Measurements from ENCODE around the gene CDH24. TPM values are rescaled to one million over a fixed set of nuclear protein-coding genes. Genes with fewer than 3 reads are reported as not detected.

Gene CDH24
- total RNA-seq, 1 experiment from 2014 or later = 13.7 TPM

Other genes starting within 250 kb of the CDH24 start
- 2.6 and 3.6 TPM in 2 replicates for gene SLC7A7, start 242.1 kb downstream of the CDH24 start, total RNA-seq (2014; rRNA removed; shearing (Covaris generic))
- 54.5 and 325 TPM in 2 replicates for gene MRPL52, start 227.6 kb downstream of the CDH24 start, total RNA-seq (2014; rRNA removed; shearing (Covaris generic))
- 251 and 313 TPM in 2 replicates for gene MMP14, start 220.9 kb downstream of the CDH24 start, total RNA-seq (2014; rRNA removed; shearing (Covaris generic))
- gene LRP10, start 185.8 kb downstream of the CDH24 start, total RNA-seq (2014; rRNA removed; shearing (Covaris generic)) = 51.6 and 115 TPM in 2 replicates
- 0.52 TPM in 1 of 2 replicates, not detected in the other for gene REM2, start 174.3 kb downstream of the CDH24 start, total RNA-seq (2014; rRNA removed; shearing (Covaris generic))
- 104 and 140 TPM in 2 replicates for gene RBM23, start 138.4 kb downstream of the CDH24 start, total RNA-seq (2014; rRNA removed; shearing (Covaris generic))
- 67.3 and 83.3 TPM in 2 replicates for gene PRMT5, start 128.1 kb downstream of the CDH24 start, total RNA-seq (2014; rRNA removed; shearing (Covaris generic))
- gene HAUS4, start 100.4 kb downstream of the CDH24 start, total RNA-seq (2014; rRNA removed; shearing (Covaris generic)) = 30.7 and 51.4 TPM in 2 replicates
- 23.9 and 55.5 TPM in 2 replicates for gene AJUBA, start 75.0 kb downstream of the CDH24 start, total RNA-seq (2014; rRNA removed; shearing (Covaris generic))
- gene C14orf93, start 47.4 kb downstream of the CDH24 start, total RNA-seq (2014; rRNA removed; shearing (Covaris generic)) = 8.6 and 9.7 TPM in 2 replicates
- gene PSMB5, start 22.6 kb downstream of the CDH24 start, total RNA-seq (2014; rRNA removed; shearing (Covaris generic)) = 267 and 297 TPM in 2 replicates
- gene PSMB11, start 15.3 kb downstream of the CDH24 start, total RNA-seq (2014; rRNA removed; shearing (Covaris generic)) = not detected in 2 replicates
- 47.1 and 64.0 TPM in 2 replicates for gene ACIN1, start 37.6 kb upstream of the CDH24 start, total RNA-seq (2014; rRNA removed; shearing (Covaris generic))
- gene C14orf119, start 38.0 kb upstream of the CDH24 start, total RNA-seq (2014; rRNA removed; shearing (Covaris generic)) = 67.5 and 78.5 TPM in 2 replicates
- gene CIROP, start 47.5 kb upstream of the CDH24 start, total RNA-seq (2014; rRNA removed; shearing (Covaris generic)) = not detected in 2 replicates
- gene CEBPE, start 61.7 kb upstream of the CDH24 start, total RNA-seq (2014; rRNA removed; shearing (Covaris generic)) = not detected in 2 replicates
- gene SLC7A8, start 126.1 kb upstream of the CDH24 start, total RNA-seq (2014; rRNA removed; shearing (Covaris generic)) = 3.0 and 4.0 TPM in 2 replicates
- gene RNF212B, start 180.4 kb upstream of the CDH24 start, total RNA-seq (2014; rRNA removed; shearing (Covaris generic)) = not detected in 2 replicates
- gene HOMEZ, start 228.6 kb upstream of the CDH24 start, total RNA-seq (2014; rRNA removed; shearing (Covaris generic)) = 9.1 and 11.9 TPM in 2 replicates
- gene PPP1R3E, start 245.3 kb upstream of the CDH24 start, total RNA-seq (2014; rRNA removed; shearing (Covaris generic)) = 3.0 and 5.0 TPM in 2 replicates
- 9.5 and 17.1 TPM in 2 replicates for gene BCL2L2, start 249.3 kb upstream of the CDH24 start, total RNA-seq (2014; rRNA removed; shearing (Covaris generic))

Measured in M059J (cell line).